OCI-LY7 (cell line): ENCODE measurements around the gene ATF6B. TPM values are rescaled to one million over a fixed set of nuclear protein-coding genes. Genes with fewer than 3 reads are reported as not detected.
"Not testable (repeated sequence)": the region's sequence is repeated elsewhere in the genome, so short reads cannot be mapped to it uniquely, and the experiment has no call there.

Experiments
- BruUV-seq: library from RNA; stranded (reverse); fragments of 400-500 nt; replicated peaks from 2 replicates; lab custom pipeline; 2021; lab: Mats Ljungman, UMichigan
- CTCF ChIA-PET: fragments of 300-600 bp; sonication (Branson Sonifier 250); formaldehyde crosslinking; loops from one replicate; lab custom pipeline; 2022; ENCODE audit warnings: antibody characterized with exemption; ENCODE audit not compliant: unreplicated experiment; lab: Charles Lee
- POLR2A ChIA-PET: fragments of 300-600 bp; sonication (Branson Sonifier 250); formaldehyde crosslinking; loops from one replicate; lab custom pipeline; 2022; ENCODE audit warnings: antibody characterized with exemption; lab: Charles Lee
- DNase-seq: peaks from one replicate; pipeline ENCODE4 v3.0.0-alpha.2; 2015; ENCODE audit warnings: low spot score
- H2AFZ ChIP-seq: fragments of 200-600 bp; sonication (generic), shearing (Covaris generic); 2 replicates; pipeline ENCODE4 v1.6.1; 2014; ENCODE audit warnings: mild to moderate bottlenecking, antibody characterized with exemption, low read length, moderate library complexity
- H3K27ac ChIP-seq: fragments of 200-600 bp; sonication (generic); 2 replicates; pipeline ENCODE4 v1.5.1; 2014; ENCODE audit warnings: mixed run types, low read depth, mild to moderate bottlenecking, moderate library complexity, low read length, inconsistent platforms; ENCODE audit not compliant: poor library complexity, severe bottlenecking
- H3K36me3 ChIP-seq: fragments of 200-600 bp; sonication (generic); 2 replicates; pipeline ENCODE4 v1.6.1; 2014; ENCODE audit warnings: mild to moderate bottlenecking, antibody characterized with exemption, low read length, moderate library complexity, mixed read lengths; ENCODE audit not compliant: insufficient read depth
- H3K4me1 ChIP-seq: fragments of 200-600 bp; sonication (generic); 2 replicates; pipeline ENCODE4 v1.5.1; 2014; ENCODE audit warnings: mild to moderate bottlenecking, low read length; ENCODE audit not compliant: insufficient read depth, poor library complexity, severe bottlenecking
- H3K4me2 ChIP-seq: fragments of 200-600 bp; sonication (generic); 2 replicates; pipeline ENCODE4 v1.6.1; 2014; ENCODE audit warnings: mild to moderate bottlenecking, low read length
- H3K4me3 ChIP-seq: fragments of 200-600 bp; sonication (generic); 2 replicates; pipeline ENCODE4 v1.5.1; 2014; ENCODE audit warnings: mild to moderate bottlenecking, low read depth, low read length; ENCODE audit not compliant: poor library complexity, severe bottlenecking
- H3K79me2 ChIP-seq: fragments of 200-600 bp; sonication (generic); 2 replicates; pipeline ENCODE4 v1.6.1; 2016; ENCODE audit warnings: low read depth, mild to moderate bottlenecking, low read length, moderate library complexity, mixed read lengths; ENCODE audit not compliant: insufficient read depth
- H3K9me2 ChIP-seq: fragments of 200-600 bp; sonication (generic); 2 replicates; pipeline ENCODE4 v1.6.1; 2016; ENCODE audit warnings: mild to moderate bottlenecking, low read length, mixed read lengths; ENCODE audit not compliant: insufficient read depth
- H3K9me3 ChIP-seq: fragments of 200-600 bp; sonication (generic); 2 replicates; pipeline ENCODE4 v1.6.1; 2014; ENCODE audit warnings: mild to moderate bottlenecking, mixed run types, low read length, mixed read lengths
- H4K20me1 ChIP-seq: fragments of 200-600 bp; sonication (generic); 2 replicates; pipeline ENCODE4 v1.6.1; 2014; ENCODE audit warnings: mild to moderate bottlenecking, antibody characterized with exemption, low read length, moderate library complexity, mixed read lengths; ENCODE audit not compliant: insufficient read depth
- CTCF ChIP-seq: fragments of 200-600 bp; sonication (generic); conservative IDR thresholded peaks from 2 replicates; pipeline ENCODE4 v1.5.1; 2014; ENCODE audit warnings: mild to moderate bottlenecking, antibody characterized with exemption, low read length, moderate library complexity, mixed read lengths
- EZH2phosphoT487 ChIP-seq: fragments of 200-600 bp; sonication (generic); IDR thresholded peaks from 2 replicates; pipeline ENCODE4 v1.6.1; 2018; ENCODE audit warnings: low read depth, borderline replicate concordance, mild to moderate bottlenecking, mixed run types, antibody characterized with exemption, low read length, moderate library complexity, mixed read lengths
- intact Hi-C: fragments of 100-400 bp; cut with micrococcal nuclease; formaldehyde crosslinking; loops from one replicate; pipeline ENCODE4 v1.10.0; 2022; ENCODE audit not compliant: unreplicated experiment
- total RNA-seq, 2 experiments: library from RNA; depleted of rRNA in 1 of 2; stranded (reverse); fragments of >200 nt in 1 of 2; shearing (Covaris generic) in 1 of 2; gene quantifications; 2 replicates each; pipeline ENCODE4 v1.2.3, GENCODE V29; 2014 to 2022

The ATF6B gene
- total RNA-seq, 2 experiments from 2014 or later = 57.7 to 122 TPM

- H4K20me1 ChIP-seq = no peaks in the 10 kb centered on the region
- no peak overlapping the region for H3K4me3 ChIP-seq
- intact Hi-C loops = no loop called here
- H3K79me2 ChIP-seq = no peaks in the 10 kb centered on the region
- H2AFZ ChIP-seq = no peak overlapping the region
- H3K4me1 ChIP-seq = no peaks in the 10 kb centered on the region
- DNase-seq = no peak
- POLR2A ChIA-PET = no interaction called here
- CTCF ChIA-PET = no interaction called here
- TF ChIP-seq CTCF = no peak
- no peak for TF ChIP-seq EZH2phosphoT487
- H3K27ac ChIP-seq = no peak overlapping the region
- no peaks in the 10 kb centered on the region for H3K36me3 ChIP-seq
- no peaks in the 10 kb centered on the region for H3K9me3 ChIP-seq
- H3K4me2 ChIP-seq = no peak overlapping the region
- no peaks in the 10 kb centered on the region for H3K9me2 ChIP-seq
- no TSS peak for BruUV-seq
These were observed 25.8 kb downstream of the ATF6B start for GRCh38 chr6:32102255-32102654.

- POLR2A ChIA-PET = interaction anchor here (0.6 to 0.7 kb wide), 2 partner anchors 144 to 767 kb away, joined by 3 to 5 read pairs; no protein-coding TSS in a partner anchor
- H4K20me1 ChIP-seq, H3K4me1 ChIP-seq, H3K79me2 ChIP-seq, H3K27ac ChIP-seq, DNase-seq, H2AFZ ChIP-seq, H3K4me3 ChIP-seq, CTCF ChIA-PET, intact Hi-C loops, H3K9me2 ChIP-seq, H3K4me2 ChIP-seq, H3K9me3 ChIP-seq, H3K36me3 ChIP-seq, BruUV-seq: not testable (repeated sequence)
These were observed 27.8 kb downstream of the ATF6B start for GRCh38 chr6:32100251-32100650.

GRCh38 chr6:32097364-32097763 lies 30.7 kb downstream of the ATF6B start:
- Histone ChIP-seq H4K20me1 (no peaks in the 10 kb centered on the region), H3K4me3 (no peak overlapping the region), H3K9me3 (no peaks in the 10 kb centered on the region), H3K4me1 (no peaks in the 10 kb centered on the region), H2AFZ (no peak overlapping the region), H3K36me3 (no peaks in the 10 kb centered on the region), H3K27ac (no peak overlapping the region), H3K9me2 (no peaks in the 10 kb centered on the region), H3K79me2 (no peaks in the 10 kb centered on the region), H3K4me2 (no peak overlapping the region)
- CTCF ChIA-PET = no interaction called here
- intact Hi-C loops = no loop called here
- POLR2A ChIA-PET = no interaction called here
- no peak for TF ChIP-seq EZH2phosphoT487
- no peak for TF ChIP-seq CTCF
- no TSS peak for BruUV-seq
- no peak for DNase-seq
